K562 treated with DMSO at 1 percent for 48 hours (cell line): ENCODE measurements around the gene TMEM79. TPM values are rescaled to one million over a fixed set of nuclear protein-coding genes. Genes with fewer than 3 reads are reported as not detected.

Source experiments
- total RNA-seq: library from RNA; unstranded; fragments of 300-600 nt; gene quantifications from 2 replicates; pipeline ENCODE4 v1.2.3, GENCODE V29; 2022; ENCODE audit warnings: low replicate concordance; ENCODE audit errors: extremely low read depth

The TMEM79 gene
- not detected in 2 replicates for total RNA-seq

GRCh38 chr1:156284112-156284511 lies at the start of gene TMEM79:
Gene TMEM79 (plus strand): TSS chr1:156284325. CDS start chr1:156285227, 902 bp downstream.

GRCh38 chr1:156241926-156242325 lies 42.2 kb upstream of the TMEM79 start, which contains the start of gene BGLAP:
Gene BGLAP (plus strand): TSS chr1:156242184. CDS start chr1:156242232, 48 bp downstream.

GRCh38 chr1:156247460-156248322 lies 36.4 kb upstream of the TMEM79 start, which contains the start of gene PAQR6:
Gene PAQR6 (minus strand): TSS chr1:156248056. CDS start chr1:156246731, 1,325 bp downstream.

GRCh38 chr1:156282479-156283222 lies 1.5 kb upstream of the TMEM79 start, which contains the start of gene SMG5:
Gene SMG5 (minus strand): TSS chr1:156282825. CDS start chr1:156282680, 145 bp downstream.

GRCh38 chr1:156295391-156295947 lies 11.3 kb downstream of the TMEM79 start, which contains the start of gene GLMP:
Gene GLMP (minus strand): TSS chr1:156295679. CDS start chr1:156295645, 34 bp downstream.

GRCh38 chr1:156298852-156299357 lies 14.8 kb downstream of the TMEM79 start, which contains the start of gene VHLL:
Gene VHLL (minus strand): TSS chr1:156299307. CDS start chr1:156299189, 118 bp downstream.

GRCh38 chr1:156338180-156338976 lies 54.3 kb downstream of the TMEM79 start, which contains the start of the genes CCT3 and TSACC:
Gene CCT3 (minus strand): TSS chr1:156338292. CDS start chr1:156338184, 108 bp downstream.
Gene TSACC (plus strand): TSS chr1:156338526. CDS start chr1:156339758, 1,232 bp downstream.

Other genes starting within 250 kb of the TMEM79 start
- not detected in 2 replicates for gene UBQLN4, start 230.5 kb upstream of the TMEM79 start, total RNA-seq
- not detected in 2 replicates for gene LAMTOR2, start 229.5 kb upstream of the TMEM79 start, total RNA-seq
- not detected in 2 replicates for gene RAB25, start 223.2 kb upstream of the TMEM79 start, total RNA-seq
- gene MEX3A, start 201.9 kb upstream of the TMEM79 start, total RNA-seq: not detected in 2 replicates
- not detected in 2 replicates for gene LMNA, start 169.6 kb upstream of the TMEM79 start, total RNA-seq
- gene SEMA4A, start 130.7 kb upstream of the TMEM79 start, total RNA-seq: not detected in 2 replicates
- gene SLC25A44, start 90.2 kb upstream of the TMEM79 start, total RNA-seq: not detected in 2 replicates
- gene PMF1, start 71.3 kb upstream of the TMEM79 start, total RNA-seq: not detected in 2 replicates
- gene BGLAP, start 42.1 kb upstream of the TMEM79 start, total RNA-seq: not detected in 2 replicates
- not detected in 2 replicates for gene PAQR6, start 36.3 kb upstream of the TMEM79 start, total RNA-seq
- not detected in 2 replicates for gene SMG5, start 1.5 kb upstream of the TMEM79 start, total RNA-seq
- not detected in 2 replicates for gene GLMP, start 11.4 kb downstream of the TMEM79 start, total RNA-seq
- not detected in 2 replicates for gene VHLL, start 15.0 kb downstream of the TMEM79 start, total RNA-seq
- gene CCT3, start 54.0 kb downstream of the TMEM79 start, total RNA-seq: 1,364 TPM in 1 of 2 replicates, not detected in the other
- not detected in 2 replicates for gene TSACC, start 54.2 kb downstream of the TMEM79 start, total RNA-seq
- gene RHBG, start 84.9 kb downstream of the TMEM79 start, total RNA-seq: not detected in 2 replicates
- gene MEF2D, start 216.4 kb downstream of the TMEM79 start, total RNA-seq: not detected in 2 replicates